Renal pelvis (tissue), 4 donors: Measurements from ENCODE around the gene SERPINA5. TPM values are rescaled to one million over a fixed set of nuclear protein-coding genes. Genes with fewer than 3 reads are reported as not detected.
A peak's percentile ranks its signal among the peaks of the same experiment; 100 is the strongest.

Source experiments
- DNase-seq: peaks from one replicate; pipeline ENCODE4 v3.0.0-alpha.2; 2013
- polyA plus RNA-seq, 3 donors: library from polyadenylated mRNA; unstranded; fragments of 120-200 nt; gene quantifications; one replicate each; pipeline ENCODE4 v1.2.1, GENCODE V29; 2013; ENCODE audit not compliant: insufficient read length in 3 of 3

SERPINA5 gene
- polyA plus RNA-seq, 3 donors = 9.2 to 12.8 (median 9.4) TPM

DNA sequence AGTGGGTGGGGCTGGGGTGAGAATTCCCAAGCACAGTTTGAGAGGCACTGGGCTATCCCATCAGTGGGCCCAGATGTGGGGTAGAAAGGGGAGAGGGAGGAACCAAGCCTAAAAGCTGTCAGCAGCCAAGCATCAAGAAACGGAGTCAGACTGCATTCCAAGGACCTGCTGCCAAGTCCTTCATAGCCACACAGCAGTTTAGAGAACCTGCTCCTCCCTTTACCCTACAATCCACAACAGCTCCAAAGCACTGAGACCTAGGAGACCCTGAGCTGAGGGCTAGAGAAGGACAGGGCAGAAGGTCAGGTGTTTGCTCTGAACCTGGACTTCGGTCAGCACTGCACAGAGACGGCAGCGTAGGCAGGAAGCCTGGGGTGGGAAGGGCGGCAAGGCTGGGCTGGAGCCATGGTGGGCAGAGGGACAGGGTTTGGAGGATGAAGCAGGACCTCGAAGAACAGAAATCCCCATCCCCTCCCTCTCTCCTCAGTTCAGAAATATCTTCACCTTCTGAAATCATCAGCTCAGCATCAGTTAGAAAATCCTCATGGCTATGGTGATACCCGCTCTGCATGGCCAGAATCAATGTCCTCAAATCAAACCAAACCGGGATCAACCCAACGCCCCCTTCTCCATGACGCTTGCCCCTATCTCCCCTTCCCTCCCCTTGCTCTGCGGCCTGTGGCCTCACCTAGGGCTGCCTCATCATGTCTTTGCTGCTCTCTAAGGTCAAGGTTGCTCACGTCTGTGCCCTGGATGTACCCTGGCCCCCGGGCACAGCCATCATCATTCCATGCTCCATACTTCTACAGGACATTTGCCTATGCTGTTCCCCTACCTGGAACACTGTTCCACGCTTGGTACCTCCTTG lies 32.9 kb upstream of the SERPINA5 start:
- no peak for DNase-seq

DNA sequence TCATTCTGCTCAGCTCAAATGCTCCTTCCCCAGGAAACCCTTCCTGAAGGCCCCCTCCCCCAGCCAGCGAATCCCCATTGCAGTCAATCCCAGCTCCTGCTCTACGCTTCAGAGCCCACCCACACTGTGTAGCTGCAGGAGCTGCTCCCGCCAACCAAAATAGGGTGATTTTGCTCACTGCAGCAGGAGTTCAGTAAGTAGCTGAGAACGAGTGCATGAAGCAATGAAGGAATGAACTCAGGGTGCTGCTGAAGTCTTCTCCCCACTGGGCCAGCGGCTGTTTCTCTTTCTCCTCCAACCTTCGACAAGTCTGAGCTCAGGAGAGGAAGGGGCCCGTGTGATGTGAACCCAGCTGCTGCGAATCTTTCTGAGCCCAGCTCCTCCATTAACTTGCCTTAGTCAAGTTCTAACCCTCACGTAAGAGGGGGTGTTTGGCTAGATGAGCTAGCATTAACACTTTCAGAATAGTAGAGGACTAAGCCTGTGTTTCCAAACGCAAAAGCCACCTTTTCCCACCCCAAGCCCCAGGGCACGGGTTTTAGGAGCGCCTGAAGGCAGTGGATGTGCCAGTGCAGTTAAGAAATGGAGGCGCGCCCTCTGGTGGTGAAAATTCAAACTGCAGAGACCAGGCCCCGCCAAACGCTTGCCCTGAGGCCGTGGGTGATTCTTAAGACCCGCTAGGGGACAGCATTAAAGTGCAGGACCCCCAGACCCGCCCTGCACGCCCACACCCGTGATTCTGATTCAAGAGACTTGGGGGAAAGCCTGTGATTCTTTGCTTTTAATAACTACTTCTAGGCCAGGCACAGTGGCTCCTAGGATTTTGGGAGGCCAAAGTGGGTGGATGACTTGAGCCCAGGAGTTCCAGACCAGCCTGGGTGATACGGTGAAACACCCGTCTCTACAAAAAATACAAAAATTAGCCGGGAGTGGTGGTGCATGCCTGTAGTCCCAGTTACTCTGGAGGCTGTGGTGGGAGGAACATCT lies 31.9 kb upstream of the SERPINA5 start:
- peak; percentile 40 for DNase-seq

DNA sequence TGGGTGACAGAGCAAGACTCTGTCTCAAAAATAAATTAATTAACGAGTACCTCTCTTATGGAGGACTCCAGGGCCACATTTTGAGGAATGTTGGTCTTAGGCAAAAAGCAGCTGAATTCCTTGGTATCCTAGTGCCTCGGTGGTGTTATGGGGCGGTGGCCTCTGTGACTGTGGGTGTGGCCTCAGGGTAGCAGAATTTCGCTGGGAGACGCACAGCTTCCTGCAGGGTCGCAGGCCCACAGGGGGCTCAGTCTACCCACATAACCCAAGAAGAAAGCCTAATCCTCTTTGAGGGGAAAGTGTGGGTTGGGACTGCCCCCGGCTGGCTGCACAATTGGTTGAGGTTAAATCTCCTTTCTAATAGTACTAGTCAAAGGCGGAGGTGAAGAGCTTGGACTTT lies 31.2 kb upstream of the SERPINA5 start:
- DNase-seq = no peak

DNA sequence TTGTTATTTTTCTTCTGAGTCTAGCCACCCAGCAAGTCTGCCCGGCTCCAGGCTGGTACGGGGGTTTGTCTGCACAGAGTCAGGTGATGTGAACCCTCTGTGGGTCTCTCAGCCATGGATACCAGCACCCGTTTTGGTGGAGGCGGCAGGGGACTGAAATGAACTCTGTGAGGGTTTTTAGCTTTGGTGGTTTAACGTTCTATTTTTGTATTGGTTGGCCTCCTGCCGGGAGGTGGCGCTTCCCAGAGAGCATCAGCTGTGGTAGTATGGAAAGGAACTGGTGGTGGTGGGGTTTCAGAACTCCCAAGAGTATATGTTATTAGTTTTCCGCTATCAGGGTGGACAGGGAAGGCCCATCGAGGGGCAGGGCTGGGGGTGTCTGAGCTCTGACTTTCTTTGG lies 25.2 kb upstream of the SERPINA5 start:
- DNase-seq = no peak

DNA sequence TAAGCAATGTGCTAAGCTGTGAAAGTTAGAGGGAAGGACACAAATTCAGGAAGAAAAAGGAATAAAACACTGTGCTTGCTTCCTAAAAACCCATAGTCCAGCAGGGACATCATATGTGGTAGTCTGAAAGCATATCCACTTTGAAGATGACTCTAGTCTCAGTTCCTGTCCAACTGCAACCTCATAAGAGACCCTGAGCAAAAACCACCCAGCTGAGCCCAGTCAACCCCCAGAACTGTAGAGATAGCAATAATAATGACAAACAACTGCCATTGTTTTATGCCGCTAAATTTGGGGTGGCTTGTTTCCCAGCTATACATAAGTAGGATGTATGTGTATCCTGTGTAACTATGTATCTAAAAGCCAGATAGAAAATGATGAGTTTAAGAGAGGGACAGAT lies 23.9 kb upstream of the SERPINA5 start:
- DNase-seq = no peak

DNA sequence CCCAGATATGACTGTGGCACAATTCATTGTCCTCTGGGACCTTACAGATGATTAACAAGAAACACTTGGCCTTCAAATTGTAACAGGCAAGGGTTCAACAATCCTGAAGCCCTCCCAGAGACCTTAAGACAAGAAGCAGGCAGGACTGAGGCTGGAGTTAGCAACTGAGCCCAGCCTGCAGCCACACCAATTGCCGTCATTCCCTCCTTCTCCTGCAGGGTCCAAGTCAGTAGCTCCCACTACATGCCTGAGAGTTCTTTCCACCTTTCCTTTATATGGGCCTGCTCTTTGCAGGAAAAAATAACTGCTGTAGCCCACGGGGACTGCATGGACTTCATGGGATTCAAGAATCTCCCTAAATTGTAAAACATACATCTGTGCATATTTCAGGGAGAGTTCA lies 22.4 kb upstream of the SERPINA5 start:
- no peak for DNase-seq

DNA sequence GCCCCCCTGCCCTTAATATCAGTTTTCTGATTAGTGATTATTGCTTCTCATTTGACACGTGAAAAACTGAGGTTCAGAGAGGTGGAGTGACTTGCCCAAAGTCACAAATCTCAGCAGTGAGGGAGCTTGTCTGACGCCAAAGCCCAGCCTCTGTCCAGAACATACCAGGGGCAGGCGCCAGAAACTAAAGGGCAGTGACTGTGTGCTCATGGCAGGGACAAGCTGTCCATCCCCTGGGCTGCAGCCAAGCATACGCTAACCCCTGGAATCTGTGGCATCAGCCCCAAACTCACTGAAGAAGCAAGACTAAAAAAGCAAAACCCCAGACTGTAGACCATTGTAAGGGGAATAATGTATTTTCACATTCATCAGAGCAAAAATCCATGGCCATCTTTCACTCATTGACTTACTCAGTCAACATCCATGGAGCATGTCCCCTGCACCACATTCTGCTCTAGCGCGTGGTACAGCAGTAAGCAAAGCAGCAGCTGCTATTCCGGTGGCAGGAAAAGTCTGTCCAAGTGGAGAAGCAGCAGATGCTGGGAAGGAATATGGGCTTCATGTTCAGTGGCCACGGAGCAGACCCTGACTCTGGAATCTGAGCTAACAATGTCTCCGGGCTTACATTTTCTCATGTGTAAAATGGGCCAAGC lies 21.5 kb upstream of the SERPINA5 start:
- DNase-seq = no peak

DNA sequence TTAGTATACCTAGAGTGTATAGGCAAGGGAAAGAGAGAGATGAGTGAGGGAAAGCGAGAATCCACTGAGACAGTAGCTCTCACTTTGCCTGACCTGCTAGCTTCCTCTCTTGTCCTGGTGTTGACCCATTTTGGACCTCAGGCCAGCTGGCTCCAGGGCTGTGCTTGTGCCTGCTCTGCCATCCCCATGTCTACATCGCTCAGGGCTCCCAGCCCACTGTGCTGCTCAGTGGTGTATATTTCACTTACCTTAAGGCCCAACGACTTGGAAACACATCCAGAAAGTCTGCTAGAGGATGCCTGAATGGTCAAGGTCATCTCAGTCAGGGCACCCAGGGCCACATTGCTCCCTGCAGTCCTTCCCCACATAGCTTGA lies 20.9 kb upstream of the SERPINA5 start:
- DNase-seq = no peak

DNA sequence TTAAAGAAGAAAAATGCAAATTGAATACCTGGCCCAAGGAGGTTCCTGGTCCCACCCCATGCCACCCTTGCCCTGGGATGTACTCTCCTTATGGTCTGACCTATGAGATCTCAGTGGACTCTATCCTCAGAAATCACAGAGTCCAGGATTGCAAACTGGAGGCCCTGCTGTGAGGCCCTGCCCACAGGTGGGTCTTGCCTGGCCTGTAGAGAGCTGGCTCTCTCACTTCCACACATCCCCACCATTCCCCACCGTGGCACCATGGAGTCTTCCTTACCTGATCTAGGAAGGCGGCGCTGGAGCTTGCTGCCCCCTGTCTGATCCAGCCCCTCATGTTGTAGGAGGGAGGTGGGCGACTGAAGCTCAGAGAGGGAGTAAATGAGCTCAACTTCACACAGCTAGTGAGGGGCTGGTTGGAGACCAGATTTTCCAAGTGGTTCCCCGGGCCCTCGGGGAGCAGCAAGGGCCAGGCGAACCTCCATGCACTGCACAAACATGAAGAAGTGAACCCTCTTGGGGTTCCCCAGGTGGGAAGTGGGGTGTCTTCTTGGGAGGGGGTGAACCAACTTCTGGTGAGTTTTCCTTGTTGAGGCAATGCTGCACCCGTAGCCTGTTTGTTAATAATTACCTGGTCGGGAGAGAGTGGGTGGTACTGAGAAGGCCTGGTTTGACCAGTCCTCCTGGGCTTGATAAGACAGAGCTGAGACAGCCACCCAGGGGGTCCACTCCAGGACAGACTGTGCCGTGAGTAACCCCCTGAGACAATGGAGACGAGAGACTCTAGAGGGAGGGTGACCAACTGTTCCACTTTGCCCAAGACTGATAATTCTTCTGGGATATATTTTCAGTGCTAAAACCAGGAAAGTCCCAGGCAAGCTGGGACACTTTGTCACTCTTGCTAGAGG lies 20.2 kb upstream of the SERPINA5 start, which contains the start of gene SERPINA4:
SERPINA4 (plus strand) TSS at position 692 of the 905 bp plus-strand sequence. CDS start 2,041 bp downstream, outside the sequence.
- no peak for DNase-seq

DNA sequence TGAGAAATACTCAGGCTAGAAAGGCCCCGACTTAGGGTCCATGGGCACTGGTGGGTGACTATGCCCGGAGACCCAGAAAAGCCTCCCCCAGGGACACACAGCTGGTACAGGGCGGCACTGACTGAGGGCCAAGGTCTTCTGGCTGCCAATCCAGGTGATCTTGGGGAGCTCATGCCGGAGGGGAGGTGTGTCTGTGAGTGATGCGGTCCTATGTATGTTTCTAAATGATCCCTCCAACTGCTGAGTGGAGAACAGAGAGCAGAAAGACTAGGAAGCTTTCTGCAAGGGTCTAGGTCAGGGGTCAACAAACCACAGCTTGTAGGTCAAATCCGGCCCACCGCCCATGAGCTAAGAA lies 19.6 kb upstream of the SERPINA5 start:
- DNase-seq = no peak

DNA sequence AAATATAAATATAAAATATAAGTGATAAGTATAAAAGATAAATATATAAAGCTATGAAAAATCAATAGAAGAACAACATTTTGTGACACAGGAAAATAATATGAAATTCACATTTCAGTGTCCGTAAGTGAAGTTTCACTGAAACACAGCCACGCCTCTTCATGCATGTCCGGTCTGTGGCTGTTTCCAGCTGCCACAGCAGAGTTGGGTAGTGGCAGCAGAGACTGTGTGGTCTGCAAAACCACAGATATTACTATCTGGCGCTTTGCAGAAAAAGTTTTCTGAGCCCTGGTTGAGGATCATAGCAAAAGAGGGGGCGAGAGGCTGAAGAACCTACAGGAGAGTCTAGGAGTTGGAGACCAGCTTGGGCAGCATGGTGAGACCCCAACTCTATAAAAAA lies 19.2 kb upstream of the SERPINA5 start:
- DNase-seq = no peak

DNA sequence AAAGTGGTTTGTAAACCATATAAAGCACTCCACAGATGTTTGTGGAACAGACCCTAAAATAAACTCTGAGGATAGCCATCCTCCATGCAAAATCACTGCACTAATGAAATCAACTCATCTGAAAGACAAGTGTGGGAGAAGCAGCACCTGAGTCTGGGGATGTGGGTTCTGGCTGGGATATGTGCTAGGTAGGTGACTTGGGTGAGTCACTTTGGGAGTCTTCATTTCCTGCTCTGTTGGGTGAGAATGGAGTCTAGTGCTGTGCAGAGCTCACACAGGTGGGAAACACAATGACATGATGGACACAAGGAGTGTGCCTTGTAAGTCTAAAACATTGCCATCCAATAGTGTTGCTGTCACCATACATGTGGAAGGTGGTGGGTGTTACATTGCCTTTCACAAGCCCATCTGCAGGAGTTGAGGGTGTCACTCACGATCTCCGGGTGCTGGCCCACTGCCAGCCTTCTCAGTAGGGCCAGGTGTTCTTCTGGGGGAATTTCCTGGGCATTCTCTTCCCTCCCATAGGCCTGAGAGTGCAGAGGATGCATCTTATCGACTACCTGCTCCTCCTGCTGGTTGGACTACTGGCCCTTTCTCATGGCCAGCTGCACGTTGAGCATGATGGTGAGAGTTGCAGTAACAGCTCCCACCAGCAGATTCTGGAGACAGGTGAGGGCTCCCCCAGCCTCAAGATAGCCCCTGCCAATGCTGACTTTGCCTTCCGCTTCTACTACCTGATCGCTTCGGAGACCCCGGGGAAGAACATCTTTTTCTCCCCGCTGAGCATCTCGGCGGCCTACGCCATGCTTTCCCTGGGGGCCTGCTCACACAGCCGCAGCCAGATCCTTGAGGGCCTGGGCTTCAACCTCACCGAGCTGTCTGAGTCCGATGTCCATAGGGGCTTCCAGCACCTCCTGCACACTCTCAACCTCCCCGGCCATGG lies 18.0 kb upstream of the SERPINA5 start:
- no peak for DNase-seq

DNA sequence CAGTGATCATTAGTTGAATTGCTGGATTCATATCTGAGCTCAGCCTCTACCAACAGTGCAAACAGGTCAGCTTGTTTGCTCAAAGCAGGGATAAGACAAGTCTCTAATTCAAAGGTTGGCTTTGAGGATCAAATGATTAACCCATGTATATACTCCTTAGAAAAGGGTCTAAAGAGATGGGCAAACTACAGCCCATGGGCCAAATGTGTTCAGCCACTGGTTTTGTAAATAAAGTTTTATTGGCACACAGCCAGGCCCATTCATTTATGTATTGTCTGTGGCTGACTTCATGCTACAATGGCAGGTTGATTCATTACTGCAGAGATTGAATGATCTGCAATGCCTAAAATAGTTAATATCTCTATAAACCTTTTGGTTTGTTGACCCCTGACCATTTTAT lies 16.8 kb upstream of the SERPINA5 start:
- DNase-seq = no peak

DNA sequence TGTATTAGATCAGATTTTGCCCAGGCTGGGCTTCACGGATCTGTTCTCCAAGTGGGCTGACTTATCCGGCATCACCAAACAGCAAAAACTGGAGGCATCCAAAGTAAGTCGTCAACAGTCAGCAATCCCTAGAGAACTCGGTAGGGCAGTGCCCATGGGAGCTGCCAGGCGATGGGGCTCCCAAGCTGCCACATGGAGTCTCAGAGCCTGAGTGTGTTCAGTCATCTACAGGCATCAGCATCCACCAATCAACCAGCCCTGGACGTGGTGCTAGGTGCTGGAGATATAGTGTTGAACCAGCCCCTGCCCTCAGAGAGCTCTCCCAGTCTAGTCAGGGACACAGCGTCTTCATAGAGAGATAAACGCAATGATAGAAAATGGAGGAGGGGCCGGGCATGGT lies 13.0 kb upstream of the SERPINA5 start:
- DNase-seq = no peak

DNA sequence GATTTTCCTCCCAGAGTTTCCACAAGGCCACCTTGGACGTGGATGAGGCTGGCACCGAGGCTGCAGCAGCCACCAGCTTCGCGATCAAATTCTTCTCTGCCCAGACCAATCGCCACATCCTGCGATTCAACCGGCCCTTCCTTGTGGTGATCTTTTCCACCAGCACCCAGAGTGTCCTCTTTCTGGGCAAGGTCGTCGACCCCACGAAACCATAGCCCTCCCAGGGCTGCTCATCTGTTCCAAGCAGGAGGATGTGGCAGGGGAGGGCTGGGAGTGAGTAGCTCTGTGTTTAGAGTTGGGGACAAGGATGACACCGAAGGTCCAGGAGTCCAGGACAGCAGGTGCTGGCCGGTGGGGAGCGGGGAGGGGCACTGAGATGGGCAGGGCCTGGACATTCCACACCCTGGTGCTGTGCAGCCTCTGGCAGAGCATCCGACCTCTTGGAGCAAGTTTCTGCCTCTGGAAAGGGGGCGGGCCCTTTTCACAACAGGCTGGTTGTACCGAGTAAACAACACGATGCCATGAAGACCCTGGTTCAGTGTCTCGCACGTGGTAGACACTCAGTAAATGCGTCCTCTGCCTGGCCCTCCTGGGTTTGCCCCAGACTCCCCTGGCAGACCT lies 11.7 kb upstream of the SERPINA5 start:
- DNase-seq = no peak

DNA sequence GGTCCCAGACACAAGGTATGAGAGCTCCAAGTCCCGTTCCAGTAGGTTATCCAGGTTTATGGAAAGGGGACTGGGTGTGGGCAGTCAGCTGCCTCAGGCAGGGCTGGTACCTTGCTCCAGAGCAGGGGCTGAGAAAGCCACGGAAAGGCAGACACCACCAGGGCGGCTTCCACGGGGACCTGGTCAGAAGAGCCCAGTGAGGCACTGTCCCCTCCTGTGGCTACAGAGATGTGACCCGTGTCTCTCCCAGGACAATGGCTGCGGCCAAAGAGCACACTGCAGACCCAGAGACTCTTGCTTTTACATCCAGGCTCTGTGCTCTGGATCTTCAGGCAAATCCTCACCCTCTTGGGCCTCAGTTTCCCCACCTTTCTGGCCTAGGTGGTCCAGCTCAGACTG lies 11.2 kb upstream of the SERPINA5 start:
- DNase-seq = no peak

DNA sequence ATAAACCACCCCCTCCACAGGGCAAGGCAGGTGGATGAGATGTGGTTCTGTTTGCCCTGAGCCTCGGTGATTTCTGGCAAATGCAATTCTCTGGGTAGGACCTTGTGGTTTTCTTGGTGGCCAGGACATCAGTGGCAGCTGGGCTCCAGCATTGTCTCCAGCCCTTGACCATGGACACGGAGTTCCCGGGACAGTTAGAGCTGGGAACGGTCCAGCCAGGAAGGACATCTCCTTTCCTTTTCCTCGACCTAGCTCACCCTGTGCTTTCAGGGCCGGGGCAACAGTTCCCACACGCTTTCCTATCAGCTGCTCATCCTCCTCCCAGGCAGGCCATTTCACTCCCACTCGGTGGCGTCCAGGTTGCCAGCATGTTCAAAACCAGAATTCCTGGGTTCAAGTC lies 10.8 kb upstream of the SERPINA5 start:
- no peak for DNase-seq

DNA sequence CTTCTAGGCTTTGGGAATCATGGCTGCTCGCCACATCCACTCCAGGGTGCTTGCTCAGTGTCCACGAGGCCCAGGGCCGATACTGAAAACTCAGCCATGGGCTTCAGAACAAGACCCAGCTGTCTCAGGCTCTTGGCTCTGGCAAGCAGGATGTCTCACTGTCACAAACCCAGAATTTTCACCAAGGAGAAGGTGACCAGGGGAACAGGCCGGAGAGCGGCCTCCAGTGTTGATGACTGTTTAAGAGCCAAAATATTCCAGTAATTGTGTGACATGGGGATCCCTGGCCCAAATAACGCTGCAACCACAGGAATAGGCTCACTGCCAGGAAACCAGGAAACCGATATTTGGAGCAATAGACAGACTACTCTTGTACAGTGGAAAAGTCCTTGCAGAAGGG lies 9.8 kb upstream of the SERPINA5 start:
- DNase-seq = no peak

DNA sequence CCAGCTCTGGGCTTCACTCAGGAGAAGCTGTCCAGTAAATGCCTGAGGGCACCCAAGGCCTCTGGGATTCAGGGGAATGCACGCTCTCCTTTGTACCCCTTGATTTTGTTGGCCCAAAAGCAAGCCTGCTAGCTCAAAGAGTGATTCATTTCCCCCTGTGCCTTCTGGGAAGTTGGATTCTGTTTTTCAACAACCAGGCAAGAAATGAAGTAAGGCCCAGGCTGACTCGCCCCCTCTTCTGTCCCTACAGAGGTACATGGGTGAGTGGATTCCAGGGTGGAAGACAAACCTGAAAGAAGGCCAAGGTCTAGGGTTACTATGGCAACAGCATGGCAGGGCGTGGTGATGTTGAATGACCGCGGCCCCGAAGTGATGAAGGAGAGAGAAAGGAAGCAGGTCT lies 9.3 kb upstream of the SERPINA5 start:
- no peak for DNase-seq
